Naive thymus-derived CD8-positive, alpha-beta T cell (primary cell): ENCODE results near the gene HMCN1. TPM values are rescaled to one million over a fixed set of nuclear protein-coding genes. Genes with fewer than 3 reads are reported as not detected.

ENCODE experiments used
- ATAC-seq, 2 donors: fragments of 150-1000 bp; cut with Tn5 transposase in 1 of 2; sonication (Bioruptor Pico), chemical (Tn5 transposase) in 1 of 2; 1 replicate in 1 of 2; 2 replicates in 1 of 2; pipeline ENCODE4 v1.10.0; 2021; ENCODE audit warnings: mild to moderate bottlenecking in 2 of 2, moderate library complexity in 2 of 2
- POLR2A ChIA-PET: fragments of 350-600 bp; sonication (Branson Sonifier 250); formaldehyde crosslinking; loops from one replicate; lab custom pipeline; 2021; ENCODE audit warnings: antibody characterized with exemption; lab: Charles Lee
- DNase-seq, 10 donors: peaks; one replicate each; pipeline versions ENCODE4 v3.0.0 to v3.0.0-alpha.2; 2020 to 2022
- H3K27ac Mint-ChIP-seq, 10 donors: one replicate each; pipeline ENCODE4 v1.8.0; 2020 to 2022; ENCODE audit warnings: mild to moderate bottlenecking in 10 of 10, mixed read lengths in 10 of 10, moderate library complexity in 4 of 10, inconsistent platforms in 1 of 10
- H3K27me3 Mint-ChIP-seq, 5 donors: one replicate each; pipeline ENCODE4 v1.8.0; 2021 to 2022; ENCODE audit warnings: mixed read lengths in 5 of 5
- H3K36me3 Mint-ChIP-seq, 3 donors: one replicate each; pipeline ENCODE4 v1.8.0; 2020 to 2022; ENCODE audit warnings: mixed read lengths in 3 of 3, mild to moderate bottlenecking in 2 of 3, inconsistent platforms in 1 of 3
- H3K4me1 Mint-ChIP-seq, 4 donors: one replicate each; pipeline ENCODE4 v1.8.0; 2021 to 2022; ENCODE audit warnings: mixed read lengths in 4 of 4
- H3K4me3 Mint-ChIP-seq, 10 donors: one replicate each; pipeline ENCODE4 v1.8.0; 2020 to 2022; ENCODE audit warnings: mild to moderate bottlenecking in 10 of 10, mixed read lengths in 10 of 10, moderate library complexity in 6 of 10, inconsistent platforms in 1 of 10
- H3K9me3 Mint-ChIP-seq, 9 donors: one replicate each; pipeline ENCODE4 v1.8.0; 2020 to 2022; ENCODE audit warnings: mixed read lengths in 9 of 9, mild to moderate bottlenecking in 3 of 9, inconsistent platforms in 1 of 9, moderate library complexity in 1 of 9
- polyA plus RNA-seq, 3 donors: library from polyadenylated mRNA; unstranded; fragments of 300-500 nt; fragmentation: Illumina TruSeq; gene quantifications; one replicate each; pipeline ENCODE4 v1.2.3, GENCODE V29; 2021
- total RNA-seq, 8 experiments: library from RNA in 2 of 8; stranded (reverse) in 2 of 8; gene quantifications; one replicate each; pipeline ENCODE4 v1.2.3 and lab custom pipeline; 2021 to 2026

Gene HMCN1
- total and polyA plus RNA-seq, 5 experiments from 2014 or later: 0.14 to 0.26 TPM; not detected in 3

DNA sequence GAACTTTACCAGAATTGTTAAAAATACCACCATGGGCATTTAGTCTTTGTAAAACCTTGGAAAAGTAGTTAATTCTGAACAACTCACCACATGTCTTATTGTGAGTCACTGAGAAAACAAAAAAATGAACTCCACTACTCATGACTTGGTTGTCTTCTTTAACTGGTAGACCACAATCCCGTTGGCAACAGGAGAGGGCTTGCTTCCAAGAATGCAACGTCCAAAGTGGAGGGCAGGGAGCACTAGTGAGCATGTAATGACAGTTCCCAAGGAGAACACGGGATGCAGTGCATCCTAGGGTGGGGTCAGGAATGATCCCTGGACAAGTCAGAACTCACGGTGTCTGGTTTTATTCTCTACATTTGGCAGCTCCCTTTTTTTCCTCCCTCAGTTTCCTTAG lies 15.2 kb upstream of the HMCN1 start:
- POLR2A ChIA-PET: no interaction called here
- peaks cover 0 to 2% (median 0%) of the 10 kb centered on the region in 9 donors for H3K9me3 Mint-ChIP-seq
- peaks cover 0 to under 1% (median 0%) of the 10 kb centered on the region in 3 donors for H3K36me3 Mint-ChIP-seq

GRCh38 chr1:185720633-185721272 lies 13.4 kb upstream of the HMCN1 start:
- H3K27me3 Mint-ChIP-seq: peaks cover 6 to 13% (median 10%) of the 10 kb centered on the region in 5 donors
- H3K27ac Mint-ChIP-seq: no peak overlapping the region
- H3K4me3 Mint-ChIP-seq: no peak overlapping the region
- DNase-seq: no peak
- no peaks in the 10 kb centered on the region for H3K36me3 Mint-ChIP-seq
- ATAC-seq: no peak
- POLR2A ChIA-PET: interaction anchor here (0.6 kb wide), 1 partner anchor 16 kb away, joined by 5 read pairs; no protein-coding TSS in a partner anchor
- H3K4me1 Mint-ChIP-seq: no peaks in the 10 kb centered on the region
- no peaks in the 10 kb centered on the region for H3K9me3 Mint-ChIP-seq

More for the DNA sequence above, 15.2 kb upstream of the HMCN1 start:
- H3K4me3 Mint-ChIP-seq: no peak overlapping the region
- peaks cover 7 to 16% (median 14%) of the 10 kb centered on the region in 5 donors for H3K27me3 Mint-ChIP-seq
- H3K4me1 Mint-ChIP-seq: no peaks in the 10 kb centered on the region
- ATAC-seq (no peak), DNase-seq (no peak)
- H3K27ac Mint-ChIP-seq: no peak overlapping the region

- Mint-ChIP-seq H3K27me3 (peaks cover 6 to 10% (median 9%) of the 10 kb centered on the region in 5 donors), H3K27ac (no peak overlapping the region), H3K4me3 (no peak overlapping the region), H3K9me3 (no peaks in the 10 kb centered on the region), H3K36me3 (no peaks in the 10 kb centered on the region), H3K4me1 (no peaks in the 10 kb centered on the region)
- DNase-seq (no peak), ATAC-seq (no peak)
- POLR2A ChIA-PET: no interaction called here
Observed at GRCh38 chr1:185721553-185721952, 12.6 kb upstream of the HMCN1 start.

GRCh38 chr1:185722098-185722497 lies 12.1 kb upstream of the HMCN1 start:
- H3K9me3 Mint-ChIP-seq: no peaks in the 10 kb centered on the region
- ATAC-seq (no peak), DNase-seq (no peak)
- peaks cover 6 to 11% (median 8%) of the 10 kb centered on the region in 5 donors for H3K27me3 Mint-ChIP-seq
- H3K4me1 Mint-ChIP-seq: no peaks in the 10 kb centered on the region
- no peak overlapping the region for H3K27ac Mint-ChIP-seq
- H3K4me3 Mint-ChIP-seq: no peak overlapping the region
- POLR2A ChIA-PET: no interaction called here
- H3K36me3 Mint-ChIP-seq: no peaks in the 10 kb centered on the region

DNA sequence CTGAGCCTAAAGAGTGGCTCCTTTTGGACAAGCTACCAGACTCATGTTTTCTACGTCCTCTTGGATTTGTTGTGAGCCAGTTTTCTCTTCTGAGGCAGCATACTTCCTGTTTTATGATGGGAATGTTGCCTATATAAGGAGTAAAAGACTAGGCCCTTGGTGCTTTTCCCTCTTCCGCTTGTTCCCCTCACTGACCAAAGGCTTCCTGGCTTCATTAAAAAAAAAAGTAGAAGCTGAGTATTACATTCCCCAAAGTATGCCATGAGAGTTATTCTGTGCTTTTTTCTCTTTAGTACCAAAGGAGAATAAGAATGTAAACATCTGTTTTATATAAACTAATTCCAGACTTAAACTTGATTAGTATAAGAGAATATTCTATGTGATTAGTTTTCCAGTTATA lies 6.5 kb upstream of the HMCN1 start:
- DNase-seq: no peak
- H3K9me3 Mint-ChIP-seq: peaks cover 15 to 30% (median 20%) of the 10 kb centered on the region in 9 donors
- peaks cover 0 to 31% (median 15%) of the 10 kb centered on the region in 3 donors for H3K36me3 Mint-ChIP-seq
- H3K27ac Mint-ChIP-seq: no peak overlapping the region
- peaks cover 15 to 50% (median 24%) of the 10 kb centered on the region in 5 donors for H3K27me3 Mint-ChIP-seq
- no peaks in the 10 kb centered on the region for H3K4me1 Mint-ChIP-seq
- POLR2A ChIA-PET: no interaction called here
- H3K4me3 Mint-ChIP-seq: no peak overlapping the region
- no peak for ATAC-seq

GRCh38 chr1:185731446-185731845 lies 2.7 kb upstream of the HMCN1 start:
- Mint-ChIP-seq H3K4me1 (peaks cover 9 to 18% (median 17%) of the 10 kb centered on the region in 4 donors), H3K27ac (no peak overlapping the region), H3K36me3 (peaks cover 0 to 34% (median 15%) of the 10 kb centered on the region in 3 donors), H3K27me3 (peaks cover 36 to 71% (median 43%) of the 10 kb centered on the region in 5 donors), H3K9me3 (peaks cover 16 to 30% (median 22%) of the 10 kb centered on the region in 9 donors), H3K4me3 (no peak overlapping the region)
- ATAC-seq: no peak
- DNase-seq: no peak
- POLR2A ChIA-PET: no interaction called here

DNA sequence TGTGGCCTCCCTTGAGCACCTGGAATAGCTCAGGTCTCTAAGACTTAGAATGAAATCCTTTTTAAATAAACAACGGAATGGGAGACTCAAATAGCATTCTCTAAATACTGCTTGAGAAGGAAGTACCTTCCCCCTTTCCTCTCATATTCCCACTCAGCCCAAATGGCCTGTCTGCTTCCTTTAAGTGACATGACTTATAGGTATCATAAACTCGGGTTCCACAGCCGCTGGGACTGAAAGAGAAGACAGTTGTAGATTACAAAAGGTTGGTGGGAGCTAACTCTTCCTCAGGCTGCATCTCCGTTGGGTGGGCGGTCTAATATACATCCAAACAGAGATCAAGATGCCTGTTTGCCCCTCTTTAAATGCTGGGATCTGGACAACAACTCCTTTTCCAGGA lies 1.2 kb upstream of the HMCN1 start:
- ATAC-seq (no peak), DNase-seq (no peak)
- H3K4me1 Mint-ChIP-seq: peaks cover 9 to 18% (median 17%) of the 10 kb centered on the region in 4 donors
- H3K27me3 Mint-ChIP-seq: peaks cover 39 to 81% (median 45%) of the 10 kb centered on the region in 5 donors
- POLR2A ChIA-PET: no interaction called here
- H3K9me3 Mint-ChIP-seq: peaks cover 16 to 30% (median 22%) of the 10 kb centered on the region in 9 donors
- no peak overlapping the region for H3K27ac Mint-ChIP-seq
- H3K36me3 Mint-ChIP-seq: peaks cover 0 to 34% (median 15%) of the 10 kb centered on the region in 3 donors
- H3K4me3 Mint-ChIP-seq: peak overlapping the region in 3 of 10 donors; percentile 30 to 43 (median 36)

GRCh38 chr1:185734929-185735700 lies 924 bp downstream of the HMCN1 start:
- ATAC-seq (no peak), DNase-seq (no peak)
- peaks cover 9 to 18% (median 17%) of the 10 kb centered on the region in 4 donors for H3K4me1 Mint-ChIP-seq
- H3K36me3 Mint-ChIP-seq: peaks cover 0 to 29% (median 15%) of the 10 kb centered on the region in 3 donors
- POLR2A ChIA-PET: no interaction called here
- peak overlapping the region; percentile 42 to 79 (median 70) for H3K4me3 Mint-ChIP-seq
- H3K27ac Mint-ChIP-seq: no peak overlapping the region
- peaks cover 48 to 88% (median 55%) of the 10 kb centered on the region in 5 donors for H3K27me3 Mint-ChIP-seq
- peaks cover 14 to 39% (median 24%) of the 10 kb centered on the region in 9 donors for H3K9me3 Mint-ChIP-seq

DNA sequence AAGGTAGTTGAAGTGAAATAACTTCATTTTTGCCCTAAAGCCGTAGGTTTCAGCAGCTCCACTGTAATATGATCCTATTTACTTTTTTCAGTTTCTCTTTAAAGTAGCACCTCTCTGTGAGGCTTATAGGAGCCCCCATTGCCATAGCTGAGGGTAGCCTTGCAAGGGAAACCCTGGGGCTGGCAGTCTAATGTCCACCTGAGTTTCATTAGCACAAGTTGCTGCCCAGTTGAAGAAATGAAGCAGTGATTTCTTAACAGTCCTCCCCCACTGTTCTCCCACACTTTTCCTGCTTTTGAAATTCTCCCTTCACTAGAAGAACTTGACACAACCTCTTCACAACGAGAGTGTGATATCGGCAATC lies 1.5 kb downstream of the HMCN1 start:
- POLR2A ChIA-PET: no interaction called here
- Mint-ChIP-seq H3K27ac (no peak overlapping the region), H3K27me3 (peaks cover 51 to 87% (median 56%) of the 10 kb centered on the region in 5 donors), H3K9me3 (peaks cover 12 to 38% (median 22%) of the 10 kb centered on the region in 9 donors), H3K4me1 (peaks cover 9 to 18% (median 17%) of the 10 kb centered on the region in 4 donors), H3K4me3 (no peak overlapping the region), H3K36me3 (peaks cover 0 to 28% (median 10%) of the 10 kb centered on the region in 3 donors)
- ATAC-seq: no peak
- no peak for DNase-seq

GRCh38 chr1:185739967-185740366 lies 5.8 kb downstream of the HMCN1 start:
- no peak for ATAC-seq
- Mint-ChIP-seq H3K36me3 (peaks cover 0 to 14% (median 1%) of the 10 kb centered on the region in 3 donors), H3K27me3 (peaks cover 23 to 63% (median 41%) of the 10 kb centered on the region in 5 donors), H3K4me1 (peaks cover 0 to 4% (median 3%) of the 10 kb centered on the region in 4 donors), H3K9me3 (peaks cover 0 to 33% (median 11%) of the 10 kb centered on the region in 9 donors), H3K27ac (peak overlapping the region in 1 of 10 donors; percentile 81), H3K4me3 (no peak overlapping the region)
- POLR2A ChIA-PET: no interaction called here
- no peak for DNase-seq

GRCh38 chr1:185741551-185741950 lies 7.4 kb downstream of the HMCN1 start:
- ATAC-seq (no peak), DNase-seq (no peak)
- Mint-ChIP-seq H3K27me3 (peaks cover 18 to 66% (median 36%) of the 10 kb centered on the region in 5 donors), H3K9me3 (peaks cover 0 to 33% (median 11%) of the 10 kb centered on the region in 9 donors), H3K4me3 (no peak overlapping the region), H3K36me3 (peaks cover 0 to 14% (median 1%) of the 10 kb centered on the region in 3 donors), H3K4me1 (no peaks in the 10 kb centered on the region), H3K27ac (peak overlapping the region in 1 of 10 donors; percentile 0)
- POLR2A ChIA-PET: no interaction called here

- DNase-seq: no peak
- ATAC-seq: no peak
- Mint-ChIP-seq H3K9me3 (peaks cover 0 to 33% (median 11%) of the 10 kb centered on the region in 9 donors), H3K27ac (no peak overlapping the region), H3K4me1 (no peaks in the 10 kb centered on the region), H3K4me3 (no peak overlapping the region), H3K27me3 (peaks cover 18 to 62% (median 36%) of the 10 kb centered on the region in 5 donors), H3K36me3 (peaks cover 0 to 14% (median 1%) of the 10 kb centered on the region in 3 donors)
- POLR2A ChIA-PET: no interaction called here
Observed at GRCh38 chr1:185742403-185742802, 8.2 kb downstream of the HMCN1 start.

DNA sequence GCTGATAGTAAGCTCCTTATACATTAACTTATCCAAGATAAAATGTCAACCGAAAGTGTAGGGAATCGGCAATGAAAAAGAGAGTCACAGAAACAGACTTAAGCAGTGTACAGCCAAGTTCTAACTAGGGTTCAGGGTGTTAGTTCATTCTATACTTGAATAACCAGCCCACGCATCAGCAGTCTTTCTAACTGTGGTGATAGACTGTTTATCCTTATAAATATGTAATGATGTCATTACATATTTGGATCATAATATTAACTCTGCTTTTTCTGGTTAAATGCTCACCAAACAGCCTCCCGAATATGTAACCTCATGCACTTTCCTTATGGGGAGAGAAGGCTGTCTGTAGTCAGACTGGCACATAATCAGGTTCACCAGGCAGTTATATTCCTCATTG lies 11.0 kb downstream of the HMCN1 start:
- Mint-ChIP-seq H3K9me3 (peaks cover 0 to 16% (median 6%) of the 10 kb centered on the region in 9 donors), H3K4me1 (no peaks in the 10 kb centered on the region), H3K27ac (no peak overlapping the region), H3K4me3 (no peak overlapping the region), H3K27me3 (peaks cover 4 to 35% (median 19%) of the 10 kb centered on the region in 5 donors), H3K36me3 (peaks cover 0 to 10% (median 1%) of the 10 kb centered on the region in 3 donors)
- POLR2A ChIA-PET: no interaction called here
- DNase-seq (no peak), ATAC-seq (no peak)
